ENCODE measurements around the gene LTBP3. TPM values are rescaled to one million over a fixed set of nuclear protein-coding genes. Genes with fewer than 3 reads are reported as not detected.

Gene LTBP3
- total and polyA plus RNA-seq, 9 of the 15 experiments (the other 6 are each of a cell fraction or from before 2014, with no cell fraction given), result 0.06 to 20.5 (median 4.8) TPM

GRCh38 chr11:65592858-65593517, 34.8 kb upstream of the LTBP3 start:
- 0 out of 2 replicates have a peak, but pooled peaks cover 4% of the 10 kb centered on the region for H4K20me1 ChIP-seq (replicated peaks; ENCODE audit: control insufficient read depth, insufficient read depth, low read length)
- CTCF ChIA-PET (ENCODE audit: low intra/inter-chr PET ratio), result interaction anchor here (0.5 kb wide), 1 partner anchor 226 kb away, joined by 3 read pairs; no protein-coding TSS in a partner anchor
- in situ Hi-C loops (cut with MboI), result no loop called here
- intact Hi-C loops (cut with micrococcal nuclease), result no loop called here
- no peak for FAIRE-seq
- peaks cover 15 to 61% of the 10 kb centered on the region in 2 experiments for H3K4me1 ChIP-seq (replicated peaks in 1 of 2; ENCODE audit: control insufficient read depth in 2 of 2, insufficient read depth in 2 of 2, low read length in 2 of 2)
- no peak for TF ChIP-seq PHF20 (IDR thresholded peaks at IDR 0.05; ENCODE audit: partially characterized antibody)
- no peaks in the 10 kb centered on the region for H3K27me3 ChIP-seq (ENCODE audit: control insufficient read depth in 2 of 2, insufficient read depth in 2 of 2, low read length in 2 of 2)
- peaks cover 4% of the 10 kb centered on the region for H3K9me1 ChIP-seq (ENCODE audit: control insufficient read depth, insufficient read depth, low read length)
- H3K79me2 ChIP-seq (ENCODE audit: control insufficient read depth, insufficient read depth, low read length), result no peaks in the 10 kb centered on the region; the same call in 2 of the 3 replicates
- H3K9ac ChIP-seq (ENCODE audit: insufficient read depth in 1 of 2, low read depth in 2 of 2, low read length in 2 of 2), result no peak overlapping the region
- no TSS peak for BruUV-seq (replicated peaks)
- H3K36me3 ChIP-seq (ENCODE audit: control insufficient read depth, insufficient read depth, low read length), result peaks cover 40% of the 10 kb centered on the region; the same call in 2 of the 3 replicates
- H3K4me3 ChIP-seq, result no peak overlapping the region
- H2AFZ ChIP-seq (ENCODE audit: low read depth, low read length), result no peak overlapping the region
- no peak overlapping the region for H3K27ac ChIP-seq (ENCODE audit: extremely low read depth, low read depth, low read length)
- H3K4me2 ChIP-seq (ENCODE audit: insufficient read depth, low read length), result no peak overlapping the region
- WGBS (ENCODE audit: insufficient coverage, low coverage, missing lambda C conversion rate), result 84% methylated on average over 17 of the region's 22 CpGs
- POLR2A ChIA-PET, result interaction anchor here (0.9 to 3.4 kb wide), 12 partner anchors 8 to 93 kb away, joined by 3 to 17 read pairs (median 6); partner anchors contain the start of genes EHBP1L1, MALAT1 and PCNX3
- no peak for ATAC-seq
- DNase-seq (ENCODE audit: extremely low read depth in 1 of 4, low spot score in 3 of 4), result no peak
- H3K9me3 ChIP-seq (replicated peaks; ENCODE audit: control insufficient read depth, insufficient read depth, low read depth, low read length), result no peaks in the 10 kb centered on the region

DNA sequence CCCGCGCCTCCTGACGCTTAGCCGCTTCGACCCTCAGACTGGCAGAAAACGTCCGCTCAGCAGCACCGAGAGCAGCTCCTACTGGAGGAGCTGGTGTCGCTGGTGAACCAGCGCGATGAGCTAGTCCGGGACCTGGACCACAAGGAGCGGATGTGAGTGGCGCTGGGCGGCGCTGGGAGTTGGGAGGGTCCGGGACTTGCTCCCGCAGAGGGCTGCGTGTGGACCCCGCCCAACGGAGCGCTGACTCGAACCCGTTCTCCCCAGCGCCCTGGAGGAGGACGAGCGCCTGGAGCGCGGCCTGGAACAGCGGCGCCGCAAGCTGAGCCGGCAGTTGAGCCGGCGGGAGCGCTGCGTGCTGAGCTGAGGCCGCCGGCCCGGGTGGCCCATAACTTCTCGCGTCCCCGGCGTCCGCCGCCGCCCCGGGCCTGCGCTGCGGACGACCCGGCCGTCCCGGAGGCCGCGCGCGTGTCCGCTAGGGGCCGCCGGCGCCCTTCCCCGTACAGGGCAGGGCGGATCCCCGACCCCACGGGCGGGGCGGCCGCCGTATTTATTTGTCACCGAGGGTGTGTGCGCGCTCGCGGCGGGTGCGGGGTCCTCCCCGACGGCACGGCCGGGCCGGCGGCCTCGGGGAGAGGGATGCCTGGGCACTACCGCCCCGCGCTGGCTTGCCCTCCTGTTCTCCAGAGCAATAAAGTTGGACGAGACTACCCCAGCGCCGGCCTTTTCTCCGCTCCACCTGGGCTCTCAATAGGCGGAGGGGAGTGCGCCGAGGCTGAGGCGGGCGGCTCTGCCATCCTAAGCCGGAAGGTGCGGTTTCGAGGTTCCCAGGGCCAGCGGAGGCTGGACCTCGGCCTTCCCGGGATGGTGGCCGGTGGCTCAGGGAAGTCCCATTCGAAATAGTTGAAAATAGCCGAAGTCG, 34.0 kb upstream of the LTBP3 start:
- no peak overlapping the region for H3K4me2 ChIP-seq (ENCODE audit: insufficient read depth, low read length)
- no peak overlapping the region for H3K27ac ChIP-seq (ENCODE audit: extremely low read depth, low read depth, low read length)
- no peak overlapping the region for H2AFZ ChIP-seq (ENCODE audit: low read depth, low read length)
- no peak for ATAC-seq
- no peaks in the 10 kb centered on the region for H3K27me3 ChIP-seq (ENCODE audit: control insufficient read depth in 2 of 2, insufficient read depth in 2 of 2, low read length in 2 of 2)
- H3K9ac ChIP-seq (ENCODE audit: insufficient read depth in 1 of 2, low read depth in 2 of 2, low read length in 2 of 2), result no peak overlapping the region
- CTCF ChIA-PET (ENCODE audit: low intra/inter-chr PET ratio), result no interaction called here
- H3K36me3 ChIP-seq (ENCODE audit: control insufficient read depth, insufficient read depth, low read length), result peaks cover 39% of the 10 kb centered on the region; the same call in 2 of the 3 replicates
- 0 out of 2 replicates have a peak, but pooled peaks cover 4% of the 10 kb centered on the region for H4K20me1 ChIP-seq (replicated peaks; ENCODE audit: control insufficient read depth, insufficient read depth, low read length)
- no peak for FAIRE-seq
- TSS peak; percentile 45 for BruUV-seq (replicated peaks)
- H3K9me3 ChIP-seq (replicated peaks; ENCODE audit: control insufficient read depth, insufficient read depth, low read depth, low read length), result no peaks in the 10 kb centered on the region
- POLR2A ChIA-PET, result interaction anchor here (0.8 to 2.4 kb wide), 5 partner anchors 8 to 93 kb away, joined by 3 to 10 read pairs (median 5); partner anchors contain the start of gene MALAT1
- intact Hi-C loops (cut with micrococcal nuclease), result no loop called here
- in situ Hi-C loops (cut with MboI), result no loop called here
- DNase-seq (ENCODE audit: extremely low read depth in 1 of 4, low spot score in 3 of 4), result no peak
- 95% methylated on average over 26 of the region's 106 CpGs for WGBS (ENCODE audit: insufficient coverage, low coverage, missing lambda C conversion rate)
- peaks cover 4% of the 10 kb centered on the region for H3K9me1 ChIP-seq (ENCODE audit: control insufficient read depth, insufficient read depth, low read length)
- peaks cover 3% of the 10 kb centered on the region; the same call in 1 of the 3 replicates for H3K79me2 ChIP-seq (ENCODE audit: control insufficient read depth, insufficient read depth, low read length)
- no peak overlapping the region for H3K4me3 ChIP-seq
- H3K4me1 ChIP-seq (replicated peaks in 1 of 2; ENCODE audit: control insufficient read depth in 2 of 2, insufficient read depth in 2 of 2, low read length in 2 of 2), result peaks cover 22 to 62% of the 10 kb centered on the region in 2 experiments
- TF ChIP-seq ZNF316 (IDR thresholded peaks at IDR 0.05) (peak; percentile 27; the same call in 1 of the 2 replicates), RBFOX2 (IDR thresholded peaks at IDR 0.05; ENCODE audit: low read depth, low read length) (peak; percentile 47), ZNF766 (CRISPR knock-in tag; conservative IDR thresholded peaks at IDR 0.05) (no peak), ZNF41 (CRISPR knock-in tag; conservative IDR thresholded peaks at IDR 0.05) (no peak), HDAC6 (IDR thresholded peaks at IDR 0.05; ENCODE audit: low read depth, low read length) (no peak), WHSC1 (IDR thresholded peaks at IDR 0.05; ENCODE audit: low read length) (no peak), TRIM24 (IDR thresholded peaks at IDR 0.05) (no peak), ZBTB33 (CRISPR knock-in tag; IDR thresholded peaks at IDR 0.05) (peak; percentile 62; the same call in 1 of the 2 replicates), ZC3H11A (IDR thresholded peaks at IDR 0.05; ENCODE audit: low read depth, low read length) (no peak), ETV6 (IDR thresholded peaks at IDR 0.05; ENCODE audit: borderline replicate concordance in 1 of 2, low read depth in 2 of 2, low read length in 1 of 2) (no peak), ETV6 (CRISPR knock-in tag; IDR thresholded peaks at IDR 0.05; ENCODE audit: borderline replicate concordance) (no peak)
